GM21360 (cell line): ENCODE results near the gene PHLDA1.

ENCODE experiments used
- ATAC-seq: cut with Tn5 transposase; IDR thresholded peaks from one replicate; pipeline ENCODE4 v1.9.1; 2021; ENCODE audit warnings: mild to moderate bottlenecking, moderate library complexity; ENCODE audit not compliant: unreplicated experiment

PHLDA1 gene

DNA sequence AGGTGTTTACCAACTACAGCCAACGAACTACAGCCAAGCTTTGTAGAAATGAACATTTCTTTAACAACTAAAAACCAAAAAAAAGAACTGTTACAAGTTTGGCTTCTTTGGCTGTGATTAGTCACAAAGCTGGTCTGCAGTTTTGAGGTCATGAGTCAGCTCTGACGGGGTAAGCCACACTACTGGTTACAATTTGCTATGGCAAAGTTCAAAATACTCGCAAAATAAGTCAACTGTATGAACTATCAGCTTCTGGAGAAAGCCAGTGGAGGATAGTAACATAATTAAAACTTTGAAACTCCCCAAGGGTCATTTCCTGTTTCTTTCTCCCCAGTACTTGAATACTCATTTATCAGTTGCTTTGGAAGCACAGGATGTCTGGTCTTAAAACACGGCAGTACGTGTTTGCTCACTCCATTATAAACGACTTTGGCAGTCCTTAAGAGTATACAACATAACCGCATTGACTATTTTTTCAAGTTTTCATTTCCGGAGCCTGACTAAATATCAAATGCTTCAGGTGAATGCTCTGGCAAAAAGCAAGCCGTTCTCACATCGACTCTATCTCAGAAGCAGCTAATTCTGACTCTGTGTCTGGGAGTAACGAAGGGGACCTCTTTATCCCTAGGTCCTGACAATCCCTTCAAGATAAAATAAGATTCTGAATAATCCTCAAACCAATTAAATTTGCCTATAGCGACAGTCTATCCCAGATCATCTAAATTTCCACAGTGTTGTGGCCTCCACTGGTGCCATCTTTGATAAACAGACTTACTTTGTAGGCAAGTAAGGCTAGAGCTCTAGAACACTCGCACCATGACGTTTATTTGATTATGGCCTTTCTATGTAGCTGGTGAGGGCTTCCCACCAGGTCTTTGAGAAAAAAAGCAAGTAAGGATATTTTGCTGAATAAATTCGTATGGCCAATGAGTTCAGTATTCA is 10.6 kb downstream of the PHLDA1 start:
- ATAC-seq, result peak; percentile 53

DNA sequence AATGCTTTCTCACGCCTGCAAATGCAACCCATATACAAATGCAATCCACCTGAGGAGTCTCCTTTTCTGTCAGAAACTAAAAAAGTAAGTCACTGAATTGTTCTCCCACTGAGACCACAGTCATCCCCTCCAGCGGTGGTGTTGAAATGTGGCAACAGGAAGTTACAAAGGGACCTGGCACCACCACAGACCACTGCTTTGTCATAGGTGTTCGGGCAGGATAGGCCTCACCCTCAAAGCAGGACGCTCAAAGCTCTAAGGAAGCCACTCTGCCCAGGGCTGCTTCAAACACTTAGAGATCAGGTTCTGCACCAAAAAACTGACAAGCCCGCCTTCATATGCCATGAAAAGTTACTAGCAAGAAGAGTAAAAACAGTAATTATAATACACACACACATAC is 11.3 kb downstream of the PHLDA1 start:
- ATAC-seq, result no peak

DNA sequence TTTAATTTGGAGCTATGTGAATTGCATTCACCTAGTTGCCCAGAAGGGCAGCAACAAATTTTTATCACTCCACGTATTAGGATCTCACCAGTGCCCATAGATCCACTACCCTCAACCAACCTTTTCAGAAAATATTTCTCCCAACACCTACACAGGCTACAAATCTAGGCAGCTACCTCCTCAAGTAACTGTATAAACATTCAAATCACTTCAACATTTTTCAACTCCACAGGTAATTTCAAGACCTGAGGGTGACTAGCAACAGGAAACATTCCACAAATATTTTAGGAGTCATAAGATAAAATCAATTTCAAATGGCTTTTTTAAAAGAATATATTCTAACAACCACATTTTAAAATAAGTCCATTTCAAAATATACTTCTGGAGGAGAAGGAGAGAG is 12.9 kb downstream of the PHLDA1 start:
- no peak for ATAC-seq

DNA sequence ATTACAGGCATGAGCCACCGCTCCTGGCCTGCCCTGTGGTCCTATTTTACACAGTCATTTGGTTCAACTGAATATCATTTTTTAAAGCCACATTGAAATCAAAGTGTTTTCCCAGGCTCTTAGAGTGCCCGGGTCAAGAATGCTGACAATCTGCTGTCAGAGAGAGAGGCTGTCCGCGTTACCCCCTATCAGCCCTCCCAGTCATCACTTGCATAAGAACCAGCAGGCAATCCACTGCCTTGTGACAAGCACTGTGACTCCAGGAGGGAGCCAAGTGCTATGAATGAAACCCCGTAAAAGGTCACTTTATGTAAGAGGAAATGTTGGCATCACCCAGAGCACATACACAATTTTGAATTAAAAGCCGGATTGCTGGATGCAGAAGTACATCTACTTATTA is 13.5 kb downstream of the PHLDA1 start:
- ATAC-seq, result no peak

DNA sequence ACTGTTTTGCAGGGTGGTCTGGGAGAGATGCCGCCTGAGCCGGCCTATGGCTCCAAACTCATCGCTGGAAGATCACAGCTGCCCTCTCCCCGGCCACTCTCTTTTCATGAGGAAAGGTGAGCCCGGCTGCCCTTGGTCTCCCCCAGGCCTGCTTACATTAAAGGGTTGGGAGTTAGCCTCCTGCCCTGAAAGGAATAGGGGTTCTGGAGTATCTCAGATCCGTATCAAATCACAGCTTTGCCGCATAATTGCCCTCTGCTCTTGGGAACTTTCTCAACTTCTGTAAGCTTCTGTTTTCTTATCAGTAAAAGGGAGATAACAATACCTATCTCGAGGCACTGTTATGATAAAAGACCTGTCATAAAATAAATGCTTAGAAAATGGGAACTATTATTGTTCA is 17.6 kb downstream of the PHLDA1 start:
- ATAC-seq, result no peak

DNA sequence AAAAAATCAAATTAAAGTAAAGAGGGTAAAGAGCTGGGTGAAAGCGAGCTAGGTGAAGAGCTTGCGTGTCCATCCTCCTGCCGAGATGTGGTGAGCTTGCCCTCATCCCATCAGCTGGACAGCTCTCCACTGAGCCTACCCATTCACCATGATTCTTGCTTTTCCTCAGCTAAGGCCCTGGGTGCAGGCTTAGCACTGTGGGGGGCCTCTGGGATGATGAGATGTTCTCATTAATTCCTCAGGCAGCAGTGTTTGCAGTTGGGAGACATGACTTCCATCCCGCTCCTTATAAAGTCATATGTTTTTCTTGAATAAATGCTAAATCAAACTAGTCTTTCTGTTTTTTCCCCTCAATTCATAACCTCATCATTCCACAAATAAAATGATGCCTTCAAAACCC is 18.0 kb downstream of the PHLDA1 start:
- no peak for ATAC-seq

DNA sequence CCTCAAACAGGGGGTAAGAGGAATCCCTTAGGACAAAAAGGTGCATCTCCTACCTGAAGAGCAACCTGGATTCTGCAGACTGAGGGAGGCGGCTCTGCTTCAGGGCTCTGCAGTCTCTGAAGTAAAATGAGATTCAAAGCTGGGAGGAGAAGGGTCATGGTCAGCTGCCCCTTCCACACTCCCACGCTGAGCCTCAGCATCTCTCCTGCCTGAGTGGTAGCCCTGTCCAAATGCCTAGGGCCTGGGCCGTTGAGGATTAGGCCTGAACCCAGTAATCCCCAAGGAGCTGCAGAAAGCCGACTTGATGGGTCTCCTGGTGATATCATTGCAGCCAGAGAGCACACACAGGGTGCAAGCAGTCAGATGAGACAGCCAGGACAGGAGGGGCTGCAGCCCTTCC is 18.9 kb downstream of the PHLDA1 start:
- no peak for ATAC-seq

DNA sequence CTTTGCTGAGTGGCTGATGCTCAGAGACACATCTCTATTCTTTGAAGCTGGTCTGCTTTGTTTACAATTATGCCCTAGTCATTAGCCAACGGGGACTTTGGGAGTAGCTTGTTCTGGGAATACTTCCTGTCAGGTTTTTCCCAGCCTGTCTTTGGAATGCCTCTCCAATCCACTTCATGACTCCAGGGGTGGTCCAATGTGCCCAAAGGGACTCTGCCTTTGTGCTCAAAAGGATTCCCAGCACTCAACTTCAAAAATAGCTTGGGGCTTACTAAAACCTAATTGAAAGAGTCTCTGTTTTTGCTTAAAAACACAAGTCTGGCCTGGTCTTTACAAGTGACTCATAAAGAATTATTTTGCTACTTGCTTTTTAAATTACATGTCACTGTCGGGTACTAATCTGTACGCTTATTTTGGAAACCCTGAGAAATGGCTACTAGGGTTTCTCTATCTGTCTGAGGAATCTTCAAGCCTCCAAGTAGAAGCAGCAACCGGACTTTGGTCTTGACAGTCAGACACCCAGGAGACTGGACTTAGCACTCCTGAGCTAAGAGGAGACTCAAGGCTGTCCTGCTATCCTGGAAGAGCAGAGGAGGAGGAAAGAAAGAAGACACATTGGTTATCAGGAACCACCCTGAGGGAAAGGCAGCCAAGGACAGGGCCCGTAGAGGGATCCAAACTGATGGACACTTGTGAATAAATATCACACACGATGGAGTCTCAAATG is 20.7 kb downstream of the PHLDA1 start:
- no peak for ATAC-seq

DNA sequence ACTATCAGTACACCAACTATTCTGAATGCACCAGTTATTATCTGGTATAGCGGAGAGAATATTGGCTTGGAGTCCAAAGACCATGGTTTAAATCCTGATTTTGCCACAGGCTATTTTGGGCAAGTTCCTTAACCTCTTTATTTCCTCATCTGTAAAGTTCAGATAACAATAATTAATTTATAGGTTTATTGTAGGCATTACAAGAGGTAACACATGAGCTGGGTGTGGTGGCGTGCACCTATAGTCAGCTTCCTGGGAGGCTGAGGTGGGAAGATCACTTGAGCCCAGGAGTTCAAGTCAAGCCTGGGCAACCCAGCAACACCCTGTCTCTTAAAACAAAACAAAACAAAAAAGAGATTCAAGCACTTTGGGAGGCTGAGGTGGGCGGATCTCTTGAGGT is 23.1 kb downstream of the PHLDA1 start:
- ATAC-seq, result no peak

DNA sequence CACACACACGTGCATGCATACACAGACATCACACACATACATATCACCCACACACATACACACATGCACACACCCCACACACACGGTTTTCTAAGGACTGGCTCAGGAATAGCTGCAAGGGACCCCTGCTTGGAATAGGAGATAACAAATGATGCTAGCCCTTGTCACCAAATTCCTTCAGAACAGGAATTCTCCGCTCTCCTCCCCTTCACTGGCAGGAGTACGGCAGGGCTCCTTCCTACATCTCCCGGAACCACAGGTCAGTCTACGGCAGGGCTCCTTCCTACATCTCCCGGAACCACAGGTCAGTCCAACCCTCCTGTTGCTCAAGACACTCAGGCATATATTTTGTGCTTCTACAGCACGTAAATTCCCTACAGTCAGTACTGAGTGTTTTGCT is 23.9 kb downstream of the PHLDA1 start:
- ATAC-seq, result no peak

DNA sequence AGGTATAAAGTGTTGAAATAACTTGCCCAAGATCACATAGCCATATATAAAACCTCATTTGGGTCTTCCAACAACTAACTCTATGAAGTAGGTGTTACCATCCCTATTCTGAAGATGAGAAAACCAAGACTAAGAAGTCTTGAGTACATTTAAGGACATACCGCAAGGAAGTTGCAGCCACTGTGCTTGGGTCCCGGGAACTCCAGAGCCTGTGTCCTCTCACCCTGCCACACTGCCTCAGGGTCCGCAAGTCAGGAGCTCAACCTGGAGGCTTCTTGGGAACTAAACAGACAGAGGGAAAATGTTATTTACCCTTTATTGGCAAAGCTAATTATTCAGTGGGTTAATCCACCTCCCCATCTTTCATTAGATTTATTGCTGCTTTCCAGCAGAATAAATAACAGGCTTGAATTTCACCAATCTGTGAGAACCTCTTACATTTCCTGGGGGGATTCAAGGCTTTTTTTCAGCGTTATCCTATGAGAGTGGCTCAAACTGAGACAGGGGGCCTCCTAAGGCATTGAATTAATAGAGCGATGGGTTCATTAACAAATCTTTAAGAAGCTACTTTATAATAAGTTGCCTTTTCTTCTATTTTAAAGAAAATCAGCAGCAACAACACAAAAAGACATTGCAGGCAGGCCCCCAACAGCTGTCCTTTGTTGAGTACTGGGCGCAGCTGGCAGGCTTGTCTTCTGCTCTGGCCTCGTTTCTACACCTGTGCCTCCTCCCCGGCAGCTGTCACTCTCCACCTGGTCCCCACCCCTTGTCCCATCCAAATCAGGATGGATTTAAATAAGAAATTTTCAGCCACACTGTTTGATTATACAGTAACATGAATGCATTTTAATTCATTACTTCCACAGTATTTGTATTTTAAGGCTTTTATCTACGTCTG is 25.3 kb downstream of the PHLDA1 start:
- no peak for ATAC-seq

DNA sequence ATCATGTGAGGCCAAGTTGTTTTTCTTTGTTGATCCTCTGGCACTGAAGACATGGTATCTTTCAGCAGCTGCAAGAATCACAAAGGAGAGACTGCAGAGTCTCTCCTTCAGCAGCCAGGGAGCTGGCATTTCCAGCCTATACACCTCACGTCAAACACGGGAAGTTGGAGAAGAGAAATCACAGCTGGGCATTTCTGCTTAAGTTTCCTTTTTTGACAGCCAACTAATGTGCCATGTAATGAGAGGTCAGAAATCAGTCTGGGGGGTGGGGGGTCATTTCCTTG is 28.3 kb downstream of the PHLDA1 start:
- no peak for ATAC-seq

DNA sequence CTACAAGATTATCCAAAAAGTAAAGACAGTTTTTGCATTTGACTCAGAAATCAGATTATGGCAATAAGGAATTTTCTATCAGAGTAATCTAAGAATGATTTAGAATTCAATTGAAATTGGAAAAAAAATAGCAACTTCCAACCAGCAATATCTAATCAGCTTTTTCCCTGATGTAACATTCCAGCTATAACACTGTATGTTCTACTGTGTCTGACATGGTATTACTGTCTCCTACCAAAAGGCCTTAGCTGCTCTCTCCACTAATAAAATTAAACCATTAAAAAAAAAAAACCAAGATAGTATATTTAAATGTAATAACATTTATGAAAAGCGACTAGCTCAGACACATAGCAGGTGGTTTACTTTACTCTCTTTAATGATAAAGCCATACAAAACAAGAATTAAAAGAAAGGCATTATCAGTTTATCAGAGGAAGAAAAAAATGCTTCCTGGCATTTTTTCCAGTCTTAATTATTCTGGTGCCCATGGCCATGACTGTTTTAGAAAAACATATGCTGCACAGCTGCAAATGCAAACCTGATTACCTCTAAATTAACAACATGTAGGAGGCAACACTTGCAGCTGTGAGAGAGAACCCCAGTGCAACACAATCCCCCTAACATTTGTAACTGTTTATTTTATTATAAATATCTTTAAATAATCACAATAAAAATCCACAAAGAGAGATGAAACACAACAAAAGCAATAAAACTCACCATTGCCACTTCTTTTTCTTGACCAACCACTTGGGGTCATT is 28.8 kb downstream of the PHLDA1 start:
- no peak for ATAC-seq

DNA sequence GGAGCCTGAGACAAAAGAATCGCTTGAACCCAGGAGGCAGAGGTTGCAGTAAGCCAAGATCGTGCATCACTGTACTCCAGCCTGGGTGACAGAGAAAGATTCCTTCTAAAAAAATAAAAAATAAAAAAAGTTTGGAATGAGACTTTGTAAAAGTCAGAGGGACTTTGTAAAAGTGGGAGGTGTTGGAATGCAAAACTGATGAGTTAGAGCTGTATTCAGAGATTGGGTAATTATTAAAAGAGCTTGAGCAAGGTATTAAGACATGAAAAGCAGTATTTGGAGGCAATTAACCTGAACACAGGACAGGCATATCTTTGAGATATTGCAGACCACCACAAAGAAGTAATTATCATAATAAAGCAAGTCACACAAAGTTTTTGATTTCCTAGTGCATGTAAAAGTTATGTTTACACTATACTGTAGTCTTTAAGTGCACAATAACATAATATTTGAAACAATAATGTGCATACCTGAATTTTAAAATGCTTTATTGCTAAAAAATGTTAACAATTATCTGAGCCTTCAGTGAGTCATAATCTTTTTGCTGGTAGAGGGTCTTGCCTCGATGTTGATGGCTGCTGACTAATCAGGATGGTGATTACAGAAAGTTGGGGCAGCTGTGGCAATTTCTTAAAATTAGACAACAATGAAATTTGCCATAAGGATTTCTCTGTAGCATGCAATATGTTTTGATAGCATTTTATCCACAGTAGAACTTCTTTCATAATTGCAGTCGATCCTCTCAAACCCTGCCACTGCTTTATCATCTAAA is 33.1 kb downstream of the PHLDA1 start:
- ATAC-seq, result no peak

DNA sequence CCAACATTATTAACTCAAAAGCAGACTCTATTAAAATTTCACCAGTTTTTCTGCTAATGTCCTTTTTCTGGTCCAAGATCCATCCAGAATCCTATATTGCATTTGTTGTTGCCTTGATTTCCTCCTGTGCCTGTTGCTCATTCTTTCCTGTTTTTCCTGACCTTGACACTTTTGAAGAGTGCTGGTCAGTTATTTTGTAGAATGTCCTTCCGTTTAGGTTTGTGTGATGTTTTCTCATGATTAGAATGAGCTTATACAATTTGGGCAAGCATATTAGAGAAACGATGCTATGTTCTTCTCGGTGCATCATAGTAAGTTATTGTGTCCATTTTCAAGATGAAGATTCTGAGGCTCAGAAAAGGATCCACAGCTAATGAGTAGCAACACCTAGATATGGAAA is 33.9 kb downstream of the PHLDA1 start:
- ATAC-seq, result no peak

DNA sequence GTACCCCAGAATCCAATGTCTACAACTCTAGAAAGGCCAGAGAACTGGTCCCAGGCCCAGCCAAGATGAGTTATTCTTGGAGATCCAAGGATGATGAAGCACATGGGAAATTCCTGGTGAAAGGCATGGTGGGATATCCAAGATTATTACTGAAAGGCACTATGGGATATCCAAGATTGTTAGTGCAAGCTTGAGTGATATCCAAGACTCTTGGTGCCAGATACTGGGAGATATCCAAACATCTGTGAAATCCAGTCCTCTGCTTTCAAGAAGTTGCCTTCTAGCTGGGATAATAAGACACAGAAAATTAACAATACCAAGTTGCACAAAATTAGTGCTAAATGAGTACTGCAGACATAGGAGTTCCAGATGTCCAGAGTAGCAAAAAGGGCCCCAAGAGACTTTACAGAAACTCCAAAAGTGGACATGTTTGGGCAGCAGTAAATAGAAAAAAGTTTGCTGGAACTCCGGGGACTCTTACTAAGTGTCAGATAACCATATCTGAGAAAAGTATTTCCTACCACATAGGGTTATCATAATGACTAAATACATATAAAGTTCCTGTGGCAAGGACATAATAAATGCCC is 34.6 kb downstream of the PHLDA1 start:
- ATAC-seq, result no peak

DNA sequence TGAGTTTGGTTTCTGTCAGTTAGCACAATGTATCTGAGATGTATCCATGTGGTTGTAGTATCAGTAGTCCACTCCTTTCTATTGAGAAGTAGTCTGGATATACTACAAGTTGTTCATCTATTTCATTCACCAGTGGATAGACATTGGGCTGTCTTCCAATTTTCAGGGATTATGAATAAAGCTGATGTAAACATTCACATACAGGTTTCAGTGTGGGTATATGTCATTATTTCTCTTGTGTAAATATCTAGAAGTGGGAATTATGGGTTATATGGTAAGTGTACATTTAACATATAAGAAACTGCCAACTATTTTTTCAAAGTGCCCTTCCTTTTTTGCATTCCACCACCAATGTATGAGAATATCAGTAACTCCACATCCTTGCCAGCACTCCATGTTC is 35.9 kb downstream of the PHLDA1 start:
- ATAC-seq, result no peak

DNA sequence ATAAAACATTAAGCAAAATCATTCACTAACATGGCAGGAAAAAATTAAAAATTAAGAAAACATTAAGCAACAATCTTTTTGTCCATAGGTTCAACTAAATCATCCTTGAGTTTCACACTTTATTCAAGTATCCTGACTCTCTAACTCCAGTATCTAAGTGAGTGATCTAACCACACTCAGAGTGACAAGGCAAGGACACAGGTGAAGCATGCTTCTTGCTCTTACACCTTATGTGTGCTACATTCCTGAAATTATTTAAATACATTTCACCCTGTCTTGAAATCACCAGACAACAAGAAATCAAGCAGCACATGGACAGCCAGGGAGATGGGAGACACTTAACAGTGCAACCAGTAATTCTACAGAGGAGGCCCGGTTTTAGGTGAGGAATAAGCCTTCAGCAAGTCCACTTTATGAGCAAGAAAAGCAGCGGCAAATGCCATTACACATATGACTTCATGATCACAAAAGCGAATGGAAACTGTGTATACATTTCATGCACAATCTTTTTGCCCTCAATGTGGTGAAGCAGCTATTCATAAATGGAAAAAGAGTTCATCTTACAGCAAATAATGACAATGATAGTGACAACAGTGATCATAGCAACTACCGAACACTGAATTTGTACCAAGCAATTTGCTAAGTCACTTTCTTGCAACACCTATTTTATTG is 37.4 kb downstream of the PHLDA1 start:
- ATAC-seq, result no peak

DNA sequence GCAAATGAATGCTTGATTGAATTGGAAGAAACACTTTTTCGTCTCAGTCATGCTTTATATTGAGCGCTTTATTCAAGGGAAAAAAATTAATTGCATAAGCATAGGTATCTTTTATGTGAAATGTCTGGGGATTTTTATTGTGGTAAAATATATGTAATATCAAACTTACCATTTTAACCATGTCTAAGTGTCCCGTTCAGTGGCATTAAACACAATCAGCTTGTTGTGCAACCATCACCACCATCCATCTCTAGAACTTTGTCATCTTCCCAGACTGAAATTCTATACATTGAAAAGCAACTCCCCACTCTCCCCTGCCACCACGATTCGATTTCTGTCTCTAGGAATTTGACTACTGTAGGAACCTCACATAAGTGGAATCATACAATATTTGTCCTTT is 39.8 kb downstream of the PHLDA1 start:
- no peak for ATAC-seq
